ENCODE measurements around the gene TAP1.

TAP1 gene

GRCh38 chr6:32852018-32852843, 1.3 kb downstream of the TAP1 start:
- no peak for TF ChIP-seq CTCF (IDR thresholded peaks at IDR 0.05; ENCODE audit: insufficient read depth, low read depth, low read length, missing control alignments)
- peak; percentile 52 for DNase-seq (ENCODE audit: low read depth)
- peak overlapping the region; percentile 91 for H3K4me3 ChIP-seq (ENCODE audit: low read depth, low read length)

DNA sequence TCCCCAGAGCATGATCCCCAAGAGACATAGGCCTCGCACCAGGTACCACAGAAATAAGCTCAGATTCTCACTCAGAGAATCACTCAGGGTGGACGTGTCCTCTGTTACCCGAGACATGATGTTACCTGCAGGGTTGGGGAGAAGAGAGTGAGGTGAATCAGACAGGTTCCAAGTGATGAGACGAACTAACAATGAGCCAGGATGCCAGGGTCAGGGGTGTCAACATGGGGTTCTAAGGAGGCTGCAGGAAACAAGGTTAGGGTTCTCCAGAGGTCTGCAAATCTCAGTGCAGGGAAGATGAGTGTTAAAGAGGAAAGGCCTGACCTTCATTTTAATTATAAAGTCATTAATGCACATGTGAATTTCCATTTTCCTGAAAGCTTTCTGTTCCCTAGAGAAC, 2.5 kb downstream of the TAP1 start:
- TF ChIP-seq CTCF (IDR thresholded peaks at IDR 0.05; ENCODE audit: insufficient read depth, low read depth, low read length, missing control alignments) = no peak
- DNase-seq (ENCODE audit: low read depth) = no peak
- H3K4me3 ChIP-seq (ENCODE audit: low read depth, low read length) = peak overlapping the region; percentile 91

DNA sequence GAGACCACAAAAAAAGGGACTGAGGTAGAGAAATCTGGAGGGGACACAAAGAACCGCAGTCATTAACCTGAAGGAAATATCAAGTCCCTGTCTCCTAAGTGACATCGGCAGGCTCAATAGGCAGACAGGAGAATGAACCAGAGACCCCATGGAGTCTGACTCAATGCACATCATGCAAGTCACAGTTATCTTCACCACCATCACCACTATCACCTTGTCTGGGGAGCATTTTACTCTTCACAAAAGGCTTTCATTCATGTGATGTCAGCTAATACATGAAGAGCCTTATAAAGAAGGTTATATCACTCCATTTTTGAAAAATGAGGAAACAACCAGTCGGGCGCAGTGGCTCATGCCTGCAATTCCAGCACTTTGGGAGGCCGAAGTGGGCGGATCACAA, 4.4 kb downstream of the TAP1 start:
- TF ChIP-seq CTCF (IDR thresholded peaks at IDR 0.05; ENCODE audit: insufficient read depth, low read depth, low read length, missing control alignments) = no peak

GRCh38 chr6:32847795-32848194, 5.7 kb downstream of the TAP1 start:
- DNase-seq (ENCODE audit: low read depth) = no peak
- H3K4me3 ChIP-seq (ENCODE audit: low read depth, low read length) = no peak overlapping the region
- no peak for TF ChIP-seq CTCF (IDR thresholded peaks at IDR 0.05; ENCODE audit: insufficient read depth, low read depth, low read length, missing control alignments)

More for the DNA sequence above, 4.4 kb downstream of the TAP1 start:
- no peak overlapping the region for H3K4me3 ChIP-seq (ENCODE audit: low read depth, low read length)
- DNase-seq (ENCODE audit: low read depth) = no peak

- 0 out of 2 replicates have a peak overlapping the region, but pooled peaks have one; percentile 96 for H3K4me3 ChIP-seq (ENCODE audit: low read depth, low read length)
- DNase-seq (ENCODE audit: low read depth) = no peak
- no peak for TF ChIP-seq CTCF (IDR thresholded peaks at IDR 0.05; ENCODE audit: insufficient read depth, low read depth, low read length, missing control alignments)
Measured at GRCh38 chr6:32847004-32847403, 6.5 kb downstream of the TAP1 start.

- TF ChIP-seq CTCF (IDR thresholded peaks at IDR 0.05; ENCODE audit: insufficient read depth, low read depth, low read length, missing control alignments) = no peak
Measured at GRCh38 chr6:32845384-32845884, 8.1 kb downstream of the TAP1 start.

More at GRCh38 chr6:32845384-32845884, 8.1 kb downstream of the TAP1 start:
- peak; percentile 75 for DNase-seq (ENCODE audit: low read depth)
- H3K4me3 ChIP-seq (ENCODE audit: low read depth, low read length) = peak overlapping the region; percentile 96

All from GM12865 (cell line).